Measurements from ENCODE around the gene MAMDC4.

- TF ChIP-seq, protein P1, sequence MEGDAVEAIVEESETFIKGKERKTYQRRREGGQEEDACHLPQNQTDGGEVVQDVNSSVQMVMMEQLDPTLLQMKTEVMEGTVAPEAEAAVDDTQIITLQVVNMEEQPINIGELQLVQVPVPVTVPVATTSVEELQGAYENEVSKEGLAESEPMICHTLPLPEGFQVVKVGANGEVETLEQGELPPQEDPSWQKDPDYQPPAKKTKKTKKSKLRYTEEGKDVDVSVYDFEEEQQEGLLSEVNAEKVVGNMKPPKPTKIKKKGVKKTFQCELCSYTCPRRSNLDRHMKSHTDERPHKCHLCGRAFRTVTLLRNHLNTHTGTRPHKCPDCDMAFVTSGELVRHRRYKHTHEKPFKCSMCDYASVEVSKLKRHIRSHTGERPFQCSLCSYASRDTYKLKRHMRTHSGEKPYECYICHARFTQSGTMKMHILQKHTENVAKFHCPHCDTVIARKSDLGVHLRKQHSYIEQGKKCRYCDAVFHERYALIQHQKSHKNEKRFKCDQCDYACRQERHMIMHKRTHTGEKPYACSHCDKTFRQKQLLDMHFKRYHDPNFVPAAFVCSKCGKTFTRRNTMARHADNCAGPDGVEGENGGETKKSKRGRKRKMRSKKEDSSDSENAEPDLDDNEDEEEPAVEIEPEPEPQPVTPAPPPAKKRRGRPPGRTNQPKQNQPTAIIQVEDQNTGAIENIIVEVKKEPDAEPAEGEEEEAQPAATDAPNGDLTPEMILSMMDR (conservative IDR thresholded peaks at IDR 0.05; ENCODE audit: low read length), result no peak
- TF ChIP-seq EZH2phosphoT487 (IDR thresholded peaks at IDR 0.05; ENCODE audit: borderline replicate concordance), result no peak
Measured at GRCh38 chr9:136907011-136907914, 55.1 kb downstream of the MAMDC4 start.
